Body of pancreas (tissue), 4 donors: ENCODE data around the gene TASP1. TPM values are rescaled to one million over a fixed set of nuclear protein-coding genes. Genes with fewer than 3 reads are reported as not detected.

Experiments used
- ATAC-seq: fragments of 150-250 bp; one replicate; pipeline ENCODE4 v1.9.1; 2016
- DNase-seq, 4 donors: peaks; one replicate each; pipeline ENCODE4 v3.0.0-alpha.2; 2019
- H3K27ac ChIP-seq, 4 donors: fragments of 200-600 bp; sonication (generic); 1 replicate in 3 of 4; 2 replicates in 1 of 4; pipeline versions ENCODE4 v1.5.1 to v1.6.1; 2016 to 2019; ENCODE audit warnings: mild to moderate bottlenecking in 1 of 4, mixed read lengths in 1 of 4, moderate library complexity in 1 of 4
- H3K27me3 ChIP-seq, 2 donors: fragments of 200-600 bp; sonication (generic); one replicate each; pipeline ENCODE4 v1.6.0; 2016; ENCODE audit warnings: mild to moderate bottlenecking in 1 of 2
- H3K36me3 ChIP-seq, 2 donors: fragments of 200-600 bp; sonication (generic); replicated peaks in 1 of 2; 2 replicates each; pipeline ENCODE4 v1.5.1; 2016; ENCODE audit warnings: low read depth in 2 of 2; ENCODE audit not compliant: insufficient read depth in 1 of 2
- H3K4me1 ChIP-seq: fragments of 200-600 bp; sonication (generic); one replicate; pipeline ENCODE4 v1.6.0; 2016
- H3K4me3 ChIP-seq, 2 donors: fragments of 200-600 bp; sonication (generic); 1 replicate in 1 of 2; 2 replicates in 1 of 2; pipeline ENCODE4 v1.5.1; 2016 to 2019
- H3K9me3 ChIP-seq, 3 donors: fragments of 200-600 bp; sonication (generic); 1 replicate in 2 of 3; 2 replicates in 1 of 3; pipeline ENCODE4 v1.5.1; 2016
- POLR2A ChIP-seq, 3 donors: fragments of 450-650 bp; IDR thresholded peaks; one replicate each; pipeline ENCODE4 v1.6.1; 2016; ENCODE audit warnings: antibody characterized with exemption in 3 of 3, mild to moderate bottlenecking in 2 of 3
- WGBS, 2 donors: methylation state at CpG; one replicate each; pipeline ENCODE4 v1.1.5; 2017; 5-methylcytosine and 5-hydroxymethylcytosine counted together
- intact Hi-C: fragments of 100-400 bp; cut with DNase I; formaldehyde crosslinking; loops from one replicate; pipeline ENCODE4 v1.15.1; 2023
- total RNA-seq, 2 donors: library from RNA; depleted of rRNA; stranded (reverse); fragments of >200 nt; gene quantifications; one replicate each; pipeline ENCODE4 v1.1.0, GENCODE V29; 2016
- TF ChIP-seq, protein P1 (sequence below), 7 experiments: fragments of 450-650 bp in 4 of 7; fragments of 200-600 bp in 3 of 7; sonication (generic) in 3 of 7; IDR thresholded peaks; one replicate each; pipeline ENCODE4 v1.5.1; 2016 to 2019; ENCODE audit warnings: antibody characterized with exemption in 7 of 7

Gene TASP1
- total RNA-seq, 2 donors from 2014 or later = 8.0 to 11.5 TPM

DNA sequence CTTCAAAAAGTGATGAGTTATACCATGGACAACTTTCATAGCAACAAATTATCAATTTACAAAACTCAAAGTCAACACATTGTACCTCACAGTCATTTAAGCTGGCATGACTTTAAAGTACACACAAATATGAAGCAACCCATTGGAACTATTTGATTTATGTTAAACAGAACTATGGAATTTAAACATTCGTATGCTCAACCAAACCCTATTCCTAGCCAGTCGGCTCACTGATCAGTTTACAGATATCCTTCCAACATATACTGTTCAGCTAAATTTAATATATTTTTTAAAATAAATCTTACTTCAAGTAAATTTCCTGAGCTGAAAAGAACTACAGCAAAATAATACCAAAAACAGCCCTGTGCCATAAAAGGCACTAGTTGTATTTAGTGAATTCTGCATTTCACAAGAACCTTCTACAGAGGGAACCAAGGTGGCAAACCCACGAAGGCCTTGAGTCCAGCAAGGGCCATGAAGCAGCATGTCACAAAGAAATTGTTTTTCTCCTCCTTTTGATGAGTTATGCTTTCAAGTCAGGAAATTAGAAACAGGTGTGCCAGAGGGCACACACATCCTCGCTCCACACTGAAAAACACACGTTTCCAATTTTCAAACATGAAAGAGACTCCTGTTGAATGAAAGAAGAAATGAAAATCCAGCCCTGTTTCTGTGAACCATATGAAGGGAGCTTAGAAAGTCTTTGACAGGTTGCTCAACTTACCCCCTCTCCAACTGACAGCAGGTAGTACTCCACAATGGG is 122.8 kb downstream of the TASP1 start:
- ATAC-seq (no peak), DNase-seq (no peak)
- no peaks in the 10 kb centered on the region for H3K9me3 ChIP-seq
- no peak overlapping the region for H3K4me3 ChIP-seq
- intact Hi-C loops = no loop called here
- H3K4me1 ChIP-seq = no peaks in the 10 kb centered on the region
- 95 to 97% methylated on average over 5 of the region's 5 CpGs for WGBS, 2 donors
- TF ChIP-seq POLR2A (IDR thresholded peaks at IDR 0.05) = no peak
- TF ChIP-seq, protein P1, sequence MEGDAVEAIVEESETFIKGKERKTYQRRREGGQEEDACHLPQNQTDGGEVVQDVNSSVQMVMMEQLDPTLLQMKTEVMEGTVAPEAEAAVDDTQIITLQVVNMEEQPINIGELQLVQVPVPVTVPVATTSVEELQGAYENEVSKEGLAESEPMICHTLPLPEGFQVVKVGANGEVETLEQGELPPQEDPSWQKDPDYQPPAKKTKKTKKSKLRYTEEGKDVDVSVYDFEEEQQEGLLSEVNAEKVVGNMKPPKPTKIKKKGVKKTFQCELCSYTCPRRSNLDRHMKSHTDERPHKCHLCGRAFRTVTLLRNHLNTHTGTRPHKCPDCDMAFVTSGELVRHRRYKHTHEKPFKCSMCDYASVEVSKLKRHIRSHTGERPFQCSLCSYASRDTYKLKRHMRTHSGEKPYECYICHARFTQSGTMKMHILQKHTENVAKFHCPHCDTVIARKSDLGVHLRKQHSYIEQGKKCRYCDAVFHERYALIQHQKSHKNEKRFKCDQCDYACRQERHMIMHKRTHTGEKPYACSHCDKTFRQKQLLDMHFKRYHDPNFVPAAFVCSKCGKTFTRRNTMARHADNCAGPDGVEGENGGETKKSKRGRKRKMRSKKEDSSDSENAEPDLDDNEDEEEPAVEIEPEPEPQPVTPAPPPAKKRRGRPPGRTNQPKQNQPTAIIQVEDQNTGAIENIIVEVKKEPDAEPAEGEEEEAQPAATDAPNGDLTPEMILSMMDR (IDR thresholded peaks at IDR 0.05) = no peak
- peaks cover 0 to 3% of the 10 kb centered on the region in 2 donors for H3K36me3 ChIP-seq
- no peaks in the 10 kb centered on the region for H3K27me3 ChIP-seq
- H3K27ac ChIP-seq = no peak overlapping the region

GRCh38 chr20:13515291-13515690 is 123.4 kb downstream of the TASP1 start:
- WGBS, 2 donors = 94 to 100% methylated on average over 1 of the region's 1 CpG
- Histone ChIP-seq H3K4me1 (no peaks in the 10 kb centered on the region), H3K4me3 (no peak overlapping the region), H3K27me3 (no peaks in the 10 kb centered on the region), H3K27ac (no peak overlapping the region), H3K9me3 (no peaks in the 10 kb centered on the region), H3K36me3 (peaks cover 0 to 3% of the 10 kb centered on the region in 2 donors)
- ATAC-seq = no peak
- DNase-seq = no peak
- TF ChIP-seq, protein P1 (IDR thresholded peaks at IDR 0.05) = no peak
- no peak for TF ChIP-seq POLR2A (IDR thresholded peaks at IDR 0.05)
- intact Hi-C loops = no loop called here

GRCh38 chr20:13510837-13511488 is 127.8 kb downstream of the TASP1 start:
- TF ChIP-seq, protein P1 (IDR thresholded peaks at IDR 0.05) = no peak
- Histone ChIP-seq H3K9me3 (peaks cover 0 to 4% (median 0%) of the 10 kb centered on the region in 3 donors), H3K4me1 (no peaks in the 10 kb centered on the region), H3K4me3 (no peak overlapping the region), H3K27ac (no peak overlapping the region), H3K27me3 (no peaks in the 10 kb centered on the region), H3K36me3 (peaks cover 0 to 7% of the 10 kb centered on the region in 2 donors)
- DNase-seq = peak in 3 of 4 donors; percentile 13 to 20 (median 14)
- WGBS, 2 donors = 88 to 92% methylated on average over 6 of the region's 6 CpGs
- no peak for ATAC-seq
- intact Hi-C loops = no loop called here

GRCh38 chr20:13507646-13508045 is 131.1 kb downstream of the TASP1 start:
- Histone ChIP-seq H3K27ac (no peak overlapping the region), H3K36me3 (peaks cover 0 to 7% of the 10 kb centered on the region in 2 donors), H3K4me1 (no peaks in the 10 kb centered on the region), H3K9me3 (peaks cover 0 to 4% (median 0%) of the 10 kb centered on the region in 3 donors), H3K4me3 (no peak overlapping the region), H3K27me3 (no peaks in the 10 kb centered on the region)
- intact Hi-C loops = no loop called here
- DNase-seq (no peak), ATAC-seq (no peak)
- WGBS, 2 donors = 63 to 64% methylated on average over 3 of the region's 3 CpGs
- TF ChIP-seq POLR2A (IDR thresholded peaks at IDR 0.05) = no peak

DNA sequence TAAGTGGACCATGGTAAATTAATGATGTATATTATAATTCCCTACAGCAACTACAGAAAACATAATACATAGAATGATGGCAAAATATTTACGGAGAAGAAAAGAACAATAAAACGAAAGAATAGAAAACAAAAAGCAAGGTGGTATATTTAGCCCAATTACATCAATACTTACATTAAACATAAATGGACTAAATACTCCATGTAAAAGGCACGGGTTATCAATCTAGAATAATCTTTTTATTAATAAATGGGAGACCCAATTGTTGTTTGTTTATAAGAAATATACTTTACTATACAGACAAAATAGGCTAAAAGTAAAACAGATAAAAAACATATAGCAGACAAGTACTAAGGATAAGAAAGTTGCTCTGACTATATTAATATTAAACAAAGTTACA is 137.2 kb downstream of the TASP1 start:
- H3K4me1 ChIP-seq = no peaks in the 10 kb centered on the region
- intact Hi-C loops = no loop called here
- ATAC-seq = no peak
- TF ChIP-seq POLR2A (IDR thresholded peaks at IDR 0.05) = no peak
- TF ChIP-seq, protein P1 (IDR thresholded peaks at IDR 0.05) = no peak
- H3K4me3 ChIP-seq = no peak overlapping the region
- H3K36me3 ChIP-seq = no peaks in the 10 kb centered on the region
- WGBS, 2 donors = 94% methylated on average over 3 of the region's 3 CpGs
- H3K9me3 ChIP-seq = peaks cover 0 to 14% (median 0%) of the 10 kb centered on the region in 3 donors
- no peak overlapping the region for H3K27ac ChIP-seq
- no peaks in the 10 kb centered on the region for H3K27me3 ChIP-seq
- no peak for DNase-seq
